Liver (tissue), 9 donors: ENCODE results near the gene RAB17. TPM values are rescaled to one million over a fixed set of nuclear protein-coding genes. Genes with fewer than 3 reads are reported as not detected.

Experiments used
- DNase-seq: peaks from one replicate; pipeline ENCODE4 v3.0.0-alpha.2; 2017; ENCODE audit warnings: low spot score
- H3K27ac ChIP-seq, 2 donors: one replicate each; pipeline ENCODE4 v1.7.0; 2013; ENCODE audit warnings: inconsistent platforms in 2 of 2, low read length in 2 of 2, control low read depth in 1 of 2, low read depth in 1 of 2, mild to moderate bottlenecking in 1 of 2
- H3K27me3 ChIP-seq, 4 donors: one replicate each; pipeline versions ENCODE4 v1.6.1 to v1.7.0; 2013; ENCODE audit warnings: low read length in 3 of 4, inconsistent platforms in 1 of 4, mild to moderate bottlenecking in 1 of 4, moderate library complexity in 1 of 4; ENCODE audit not compliant: control insufficient read depth in 4 of 4, insufficient read depth in 4 of 4
- H3K36me3 ChIP-seq, 4 donors: one replicate each; pipeline versions ENCODE4 v1.6.1 to v1.7.0; 2013; ENCODE audit warnings: low read length in 3 of 4, mild to moderate bottlenecking in 3 of 4, low read depth in 1 of 4, moderate library complexity in 1 of 4; ENCODE audit not compliant: control insufficient read depth in 4 of 4, insufficient read depth in 3 of 4
- H3K4me1 ChIP-seq, 4 donors: one replicate each; pipeline versions ENCODE4 v1.6.1 to v1.7.0; 2013; ENCODE audit warnings: low read length in 3 of 4, mild to moderate bottlenecking in 3 of 4, moderate library complexity in 1 of 4; ENCODE audit not compliant: control insufficient read depth in 4 of 4, insufficient read depth in 4 of 4
- H3K4me3 ChIP-seq, 3 donors: one replicate each; pipeline versions ENCODE4 v1.6.1 to v1.7.0; 2013; ENCODE audit warnings: low read length in 3 of 3, control low read depth in 1 of 3, low read depth in 1 of 3, mild to moderate bottlenecking in 1 of 3
- H3K9ac ChIP-seq, 2 donors: one replicate each; pipeline ENCODE4 v1.7.0; 2013; ENCODE audit warnings: low read length in 2 of 2, mild to moderate bottlenecking in 2 of 2, moderate library complexity in 2 of 2, control low read depth in 1 of 2, low read depth in 1 of 2
- H3K9me3 ChIP-seq, 4 donors: one replicate each; pipeline versions ENCODE4 v1.6.1 to v1.7.0; 2013; ENCODE audit warnings: low read length in 3 of 4; ENCODE audit not compliant: control insufficient read depth in 4 of 4
- EGR1 ChIP-seq, 2 donors: IDR thresholded peaks; 2 replicates each; pipeline ENCODE4 v1.6.1; 2016 to 2018; ENCODE audit warnings: antibody characterized with exemption in 2 of 2, low read depth in 2 of 2
- FOXA1 ChIP-seq: IDR thresholded peaks from 2 replicates; pipeline ENCODE4 v1.6.1; 2016; ENCODE audit warnings: antibody characterized with exemption
- FOXA2 ChIP-seq: IDR thresholded peaks from 2 replicates; pipeline ENCODE4 v1.6.1; 2016; ENCODE audit warnings: antibody characterized with exemption
- GABPA ChIP-seq, 2 donors: IDR thresholded peaks in 1 of 2; conservative IDR thresholded peaks in 1 of 2; 2 replicates each; pipeline ENCODE4 v1.6.1; 2016; ENCODE audit warnings: antibody characterized with exemption in 2 of 2, mild to moderate bottlenecking in 1 of 2, moderate library complexity in 1 of 2
- HNF4A ChIP-seq, 2 donors: conservative IDR thresholded peaks; 2 replicates each; pipeline ENCODE4 v1.6.1; 2016; ENCODE audit warnings: antibody characterized with exemption in 2 of 2, mild to moderate bottlenecking in 2 of 2
- HNF4G ChIP-seq: IDR thresholded peaks from 2 replicates; pipeline ENCODE4 v1.6.1; 2016; ENCODE audit warnings: antibody characterized with exemption
- JUND ChIP-seq, 2 donors: IDR thresholded peaks; 2 replicates each; pipeline ENCODE4 v1.6.1; 2016; ENCODE audit warnings: antibody characterized with exemption in 2 of 2
- MAX ChIP-seq: IDR thresholded peaks from 2 replicates; pipeline ENCODE4 v1.6.1; 2016; ENCODE audit warnings: antibody characterized with exemption
- REST ChIP-seq: IDR thresholded peaks from 2 replicates; pipeline ENCODE4 v1.6.1; 2016; ENCODE audit warnings: antibody characterized with exemption, mild to moderate bottlenecking
- RXRA ChIP-seq, 2 donors: IDR thresholded peaks; 2 replicates each; pipeline ENCODE4 v1.6.1; 2017 to 2018; ENCODE audit warnings: antibody characterized with exemption in 2 of 2, mild to moderate bottlenecking in 1 of 2
- SP1 ChIP-seq: IDR thresholded peaks from 2 replicates; pipeline ENCODE4 v1.6.1; 2018; ENCODE audit warnings: antibody characterized with exemption, mild to moderate bottlenecking
- TAF1 ChIP-seq: conservative IDR thresholded peaks from 2 replicates; pipeline ENCODE4 v1.6.1; 2016; ENCODE audit warnings: antibody characterized with exemption, mild to moderate bottlenecking
- WGBS: extraction: QIAGEN DNeasy Blood & Tissue Kit; methylation state at CpG from one replicate; pipeline ENCODE4 v1.1.7; 2013; 5-methylcytosine and 5-hydroxymethylcytosine counted together
- polyA plus RNA-seq, 2 donors: library from polyadenylated mRNA; stranded (reverse) in 1 of 2; unstranded in 1 of 2; fragments of 200-250 nt in 1 of 2; fragments of >200 nt in 1 of 2; fragmentation: Nextera tagmentation in 1 of 2; extraction: Ambion mirVana in 1 of 2; gene quantifications; one replicate each; pipeline versions ENCODE4 v1.2.1 to v1.2.3, GENCODE V29; 2013 to 2015
- total RNA-seq, 2 donors: library from RNA; depleted of rRNA; stranded (reverse); fragments of >200 nt; gene quantifications; one replicate each; pipeline ENCODE4 v1.2.3, GENCODE V29; 2014
- TF ChIP-seq, protein P1 (sequence below): fragments of 150-350 bp; IDR thresholded peaks from 2 replicates; pipeline ENCODE4 v1.5.1; 2017; ENCODE audit warnings: improper control_type of control experiment, low read depth, low read length; ENCODE audit not compliant: missing input control
- TF ChIP-seq, protein P2 (sequence below): IDR thresholded peaks from 2 replicates; pipeline ENCODE4 v1.6.1; 2016; ENCODE audit warnings: antibody characterized with exemption
- donor health status: healthy.
- donor health status: healthy.
- donor health status: healthy.
- donor health status: healthy.
- donor health status: healthy.

Gene RAB17
- total and polyA plus RNA-seq, 4 donors, result 17.8 to 96.5 (median 74.9) TPM

DNA sequence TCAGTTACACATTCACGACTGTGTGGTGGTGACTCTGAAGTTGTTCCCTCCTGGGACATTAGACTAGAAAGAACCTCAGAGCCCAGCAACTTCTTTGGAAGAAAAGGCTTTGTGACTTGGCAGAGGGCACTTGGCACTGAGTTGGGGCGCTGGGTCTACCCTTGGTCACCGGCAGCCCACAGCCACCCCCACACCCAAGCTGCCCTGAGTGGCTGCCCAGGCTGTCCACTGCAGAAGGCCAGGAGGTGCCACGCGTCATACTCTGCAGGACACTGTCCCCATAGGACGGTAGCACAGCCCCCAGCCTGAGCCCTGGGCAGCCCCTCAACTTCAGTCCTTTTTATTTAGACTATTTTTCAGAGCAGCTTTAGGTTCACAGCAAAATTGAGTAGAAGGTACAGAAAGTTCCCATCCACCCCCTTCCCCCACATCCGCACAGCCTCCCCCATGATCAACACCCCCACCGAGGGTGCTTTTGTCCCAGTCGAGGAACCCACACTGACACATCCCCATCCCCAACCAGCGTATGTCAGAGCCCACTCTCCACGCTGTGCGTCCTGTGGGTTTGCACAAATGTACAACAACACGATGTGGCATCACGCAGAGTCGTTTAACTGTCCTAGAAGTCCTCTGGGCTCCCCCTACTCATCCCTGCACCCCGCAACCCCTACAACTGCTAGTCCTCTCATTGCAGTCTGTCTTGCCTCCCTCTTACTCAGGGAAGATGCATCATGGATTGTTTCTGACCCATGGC, 23.1 kb downstream of the RAB17 start:
- peaks cover 4 to 20% (median 8%) of the 10 kb centered on the region in 4 donors for H3K4me1 ChIP-seq
- no peak for DNase-seq
- H3K4me3 ChIP-seq, result no peak overlapping the region
- H3K36me3 ChIP-seq, result no peaks in the 10 kb centered on the region
- no peaks in the 10 kb centered on the region for H3K27me3 ChIP-seq
- H3K9ac ChIP-seq, result peak overlapping the region in 1 of 2 donors; percentile 37
- no peak overlapping the region for H3K27ac ChIP-seq
- TF ChIP-seq SP1, result no peak
- WGBS, result 88% methylated on average over 16 of the region's 16 CpGs
- H3K9me3 ChIP-seq, result no peaks in the 10 kb centered on the region

DNA sequence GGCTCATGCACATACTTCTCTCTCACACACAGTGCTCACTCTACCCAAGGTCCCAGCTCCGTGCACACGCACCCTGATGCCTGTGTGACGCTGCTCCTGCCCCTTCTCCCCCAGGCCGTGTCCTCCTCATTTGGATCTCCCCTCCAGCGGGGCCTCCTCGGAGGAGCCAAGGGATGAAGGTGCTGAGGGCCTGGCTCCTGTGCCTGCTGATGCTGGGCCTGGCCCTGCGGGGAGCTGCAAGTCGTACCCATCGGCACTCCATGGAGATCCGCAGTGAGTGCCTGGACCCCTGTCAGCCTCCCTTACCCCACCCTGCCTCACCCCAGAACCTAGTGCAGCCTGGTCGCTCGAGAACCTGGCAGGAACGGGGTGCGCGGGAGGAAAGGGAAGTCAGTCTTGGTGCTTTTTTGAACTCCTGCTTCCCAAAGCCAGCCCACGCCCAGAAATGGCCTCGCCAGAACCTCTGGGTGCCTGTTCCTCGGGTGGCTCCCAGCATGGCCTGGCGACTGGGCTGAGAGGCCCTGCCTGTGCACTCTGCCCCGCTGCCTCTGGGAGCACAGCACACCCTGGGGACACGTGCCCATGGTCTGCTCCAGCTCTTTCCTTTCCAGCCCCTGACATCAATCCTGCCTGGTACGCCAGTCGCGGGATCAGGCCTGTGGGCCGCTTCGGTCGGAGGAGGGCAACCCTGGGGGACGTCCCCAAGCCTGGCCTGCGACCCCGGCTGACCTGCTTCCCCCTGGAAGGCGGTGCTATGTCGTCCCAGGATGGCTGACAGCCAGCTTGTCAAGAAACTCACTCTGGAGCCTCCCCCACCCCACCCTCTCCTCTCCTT, 23.9 kb downstream of the RAB17 start, which contains the start of gene PRLH:
Gene PRLH, plus strand, starts transcription at position 174 of the 835 bp plus-strand sequence. Its CDS starts 0 bp downstream, at position 174.
- H3K4me3 ChIP-seq, result no peak within 1 kb of the TSS
- H3K27ac ChIP-seq, result no peak within 1 kb of the TSS
- WGBS, result 71% methylated on average over 32 of the region's 32 CpGs
- H3K9me3 ChIP-seq, result no peaks in the 10 kb centered on the region
- TF ChIP-seq GABPA (IDR thresholded peaks at IDR 0.05 in 1 of 2, conservative IDR thresholded peaks at IDR 0.05 in 1 of 2) (no peak), TAF1 (no peak), HNF4G (no peak), RXRA (IDR thresholded peaks at IDR 0.05) (peak in 1 of 2 donors; percentile 75), MAX (no peak), HNF4A (conservative IDR thresholded peaks at IDR 0.05) (peak in 1 of 2 donors; percentile 69)
- H3K36me3 ChIP-seq, result no peaks in the 10 kb centered on the region
- DNase-seq, result no peak
- peak within 1 kb of the TSS in 1 of 2 donors; percentile 37 for H3K9ac ChIP-seq
- H3K4me1 ChIP-seq, result peaks cover 0 to 13% (median 3%) of the 10 kb centered on the region in 4 donors
- H3K27me3 ChIP-seq, result no peaks in the 10 kb centered on the region

DNA sequence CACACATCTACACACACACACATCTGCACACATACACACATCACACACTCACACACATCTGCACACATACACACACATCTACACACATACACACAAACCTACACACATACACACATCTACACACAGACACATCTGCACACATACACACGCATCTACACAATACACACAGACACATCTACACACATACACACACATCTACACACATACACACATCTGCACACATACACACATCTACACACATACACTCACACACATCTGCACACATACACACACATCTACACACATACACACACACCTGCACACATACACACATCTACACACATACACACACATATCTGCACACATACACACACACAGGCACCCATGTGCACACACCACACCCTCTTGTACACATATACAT, 24.6 kb downstream of the RAB17 start:
- H3K36me3 ChIP-seq, result no peaks in the 10 kb centered on the region
- peaks cover 0 to 12% (median 3%) of the 10 kb centered on the region in 4 donors for H3K4me1 ChIP-seq
- DNase-seq, result no peak
- WGBS, result 97% methylated on average over 1 of the region's 1 CpG
- H3K9ac ChIP-seq, result no peak overlapping the region
- no peaks in the 10 kb centered on the region for H3K9me3 ChIP-seq
- H3K27me3 ChIP-seq, result no peaks in the 10 kb centered on the region
- no peak overlapping the region for H3K27ac ChIP-seq
- no peak overlapping the region for H3K4me3 ChIP-seq
- no peak for TF ChIP-seq MAX
- TF ChIP-seq TAF1, result no peak
- no peak for TF ChIP-seq FOXA1
- no peak for TF ChIP-seq REST
- TF ChIP-seq FOXA2, result no peak
- TF ChIP-seq HNF4G, result no peak
- no peak for TF ChIP-seq RXRA (IDR thresholded peaks at IDR 0.05)
- TF ChIP-seq, protein P1, sequence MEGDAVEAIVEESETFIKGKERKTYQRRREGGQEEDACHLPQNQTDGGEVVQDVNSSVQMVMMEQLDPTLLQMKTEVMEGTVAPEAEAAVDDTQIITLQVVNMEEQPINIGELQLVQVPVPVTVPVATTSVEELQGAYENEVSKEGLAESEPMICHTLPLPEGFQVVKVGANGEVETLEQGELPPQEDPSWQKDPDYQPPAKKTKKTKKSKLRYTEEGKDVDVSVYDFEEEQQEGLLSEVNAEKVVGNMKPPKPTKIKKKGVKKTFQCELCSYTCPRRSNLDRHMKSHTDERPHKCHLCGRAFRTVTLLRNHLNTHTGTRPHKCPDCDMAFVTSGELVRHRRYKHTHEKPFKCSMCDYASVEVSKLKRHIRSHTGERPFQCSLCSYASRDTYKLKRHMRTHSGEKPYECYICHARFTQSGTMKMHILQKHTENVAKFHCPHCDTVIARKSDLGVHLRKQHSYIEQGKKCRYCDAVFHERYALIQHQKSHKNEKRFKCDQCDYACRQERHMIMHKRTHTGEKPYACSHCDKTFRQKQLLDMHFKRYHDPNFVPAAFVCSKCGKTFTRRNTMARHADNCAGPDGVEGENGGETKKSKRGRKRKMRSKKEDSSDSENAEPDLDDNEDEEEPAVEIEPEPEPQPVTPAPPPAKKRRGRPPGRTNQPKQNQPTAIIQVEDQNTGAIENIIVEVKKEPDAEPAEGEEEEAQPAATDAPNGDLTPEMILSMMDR, result no peak
- TF ChIP-seq, protein P2, sequence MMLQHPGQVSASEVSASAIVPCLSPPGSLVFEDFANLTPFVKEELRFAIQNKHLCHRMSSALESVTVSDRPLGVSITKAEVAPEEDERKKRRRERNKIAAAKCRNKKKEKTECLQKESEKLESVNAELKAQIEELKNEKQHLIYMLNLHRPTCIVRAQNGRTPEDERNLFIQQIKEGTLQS, result no peak
- no peak for TF ChIP-seq JUND (IDR thresholded peaks at IDR 0.05)
- TF ChIP-seq EGR1 (IDR thresholded peaks at IDR 0.05; ENCODE audit: low read depth in 2 of 2), result no peak
- TF ChIP-seq SP1, result no peak
